ENCODE data around the gene CPPED1. TPM values are rescaled to one million over a fixed set of nuclear protein-coding genes. Genes with fewer than 3 reads are reported as not detected.

CPPED1 gene
- total RNA-seq, 2 experiments from 2014 or later = 1.4 to 2.3 TPM

GRCh38 chr16:12618515-12618914, 185.2 kb downstream of the CPPED1 start:
- H3K9me3 Mint-ChIP-seq = no peaks in the 10 kb centered on the region
- no peak overlapping the region for H3K27ac Mint-ChIP-seq
- ATAC-seq (ENCODE audit: poor library complexity) (no peak), DNase-seq (no peak)
- no peaks in the 10 kb centered on the region for H3K27me3 Mint-ChIP-seq
- H3K4me3 Mint-ChIP-seq = no peak overlapping the region
- H3K4me3 ChIP-seq (ENCODE audit: low read length) = no peak overlapping the region
- H3K36me3 Mint-ChIP-seq (ENCODE audit: low read depth) = no peaks in the 10 kb centered on the region
- POLR2A ChIA-PET = no interaction called here
- intact Hi-C loops (cut with DNase I, micrococcal nuclease) = no loop called here
- no peaks in the 10 kb centered on the region for H3K4me1 ChIP-seq (ENCODE audit: insufficient read depth, low read length)
- CTCF ChIA-PET = no interaction called here
- no peak for TF ChIP-seq CTCF (IDR thresholded peaks at IDR 0.05)
- H3K4me1 Mint-ChIP-seq (ENCODE audit: low read depth) = peaks cover 7% of the 10 kb centered on the region
- no peaks in the 10 kb centered on the region for H3K36me3 ChIP-seq (ENCODE audit: insufficient read depth, low read length)
- no peaks in the 10 kb centered on the region for H3K9me3 ChIP-seq (ENCODE audit: control insufficient read depth in 1 of 2, insufficient read depth in 1 of 2, low read length in 2 of 2)
- H3K27ac ChIP-seq (ENCODE audit: low read depth in 1 of 2, low read length in 2 of 2) = no peak overlapping the region
- H3K27me3 ChIP-seq (ENCODE audit: control insufficient read depth in 1 of 2, insufficient read depth in 2 of 2, low read length in 2 of 2) = no peaks in the 10 kb centered on the region

- POLR2A ChIA-PET = no interaction called here
- no peaks in the 10 kb centered on the region for H3K9me3 ChIP-seq (ENCODE audit: control insufficient read depth in 1 of 2, insufficient read depth in 1 of 2, low read length in 2 of 2)
These were observed 186.3 kb downstream of the CPPED1 start for GRCh38 chr16:12617401-12617819.

DNA sequence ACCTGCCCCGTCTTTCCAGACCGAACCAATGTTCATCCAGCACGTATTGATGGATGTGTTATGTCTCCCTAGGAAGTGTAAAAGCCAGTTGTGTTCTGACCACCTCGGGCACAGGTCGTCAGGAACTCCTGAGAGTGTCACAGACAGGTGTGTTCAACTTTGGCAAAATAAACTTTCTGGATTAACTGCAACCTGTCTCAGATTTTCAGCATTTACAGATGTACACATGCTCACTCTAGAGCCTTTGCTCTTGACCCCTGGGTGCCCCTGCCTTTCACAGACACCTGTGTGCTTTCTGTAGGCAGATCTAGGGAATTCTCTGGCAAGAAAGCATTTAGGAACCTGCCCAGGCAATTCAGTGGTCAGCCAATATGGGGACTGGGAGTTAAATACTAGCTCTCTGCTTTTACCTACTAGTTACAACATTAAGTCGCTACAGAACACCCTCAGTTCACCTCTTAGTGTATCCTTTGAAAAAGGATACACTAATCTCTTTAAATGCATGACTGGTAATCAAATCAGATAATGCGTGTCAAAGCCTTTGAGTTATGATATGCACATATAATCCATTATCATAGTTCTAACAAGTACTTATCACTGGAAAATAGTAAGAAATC, 188.9 kb downstream of the CPPED1 start:
- intact Hi-C loops (cut with DNase I, micrococcal nuclease) = no loop called here
- Mint-ChIP-seq H3K4me1 (ENCODE audit: low read depth) (peaks cover 20% of the 10 kb centered on the region), H3K4me3 (no peak overlapping the region), H3K36me3 (ENCODE audit: low read depth) (no peaks in the 10 kb centered on the region), H3K9me3 (no peaks in the 10 kb centered on the region), H3K27me3 (no peaks in the 10 kb centered on the region), H3K27ac (no peak overlapping the region)
- no peaks in the 10 kb centered on the region for H3K9me3 ChIP-seq (ENCODE audit: control insufficient read depth in 1 of 2, insufficient read depth in 1 of 2, low read length in 2 of 2)
- no peak overlapping the region for H3K27ac ChIP-seq (ENCODE audit: low read depth in 1 of 2, low read length in 2 of 2)
- no peak for ATAC-seq (ENCODE audit: poor library complexity)
- no peak overlapping the region for H3K4me3 ChIP-seq (ENCODE audit: low read length)
- DNase-seq = no peak
- H3K27me3 ChIP-seq (ENCODE audit: control insufficient read depth in 1 of 2, insufficient read depth in 2 of 2, low read length in 2 of 2) = no peaks in the 10 kb centered on the region
- POLR2A ChIA-PET = no interaction called here
- CTCF ChIA-PET = no interaction called here
- TF ChIP-seq CTCF (IDR thresholded peaks at IDR 0.05) = no peak
- no peaks in the 10 kb centered on the region for H3K4me1 ChIP-seq (ENCODE audit: insufficient read depth, low read length)
- H3K36me3 ChIP-seq (ENCODE audit: insufficient read depth, low read length) = no peaks in the 10 kb centered on the region

More at GRCh38 chr16:12617401-12617819, 186.3 kb downstream of the CPPED1 start:
- H3K36me3 Mint-ChIP-seq (ENCODE audit: low read depth) = no peaks in the 10 kb centered on the region
- intact Hi-C loops (cut with DNase I, micrococcal nuclease) = no loop called here
- H3K27me3 ChIP-seq (ENCODE audit: control insufficient read depth in 1 of 2, insufficient read depth in 2 of 2, low read length in 2 of 2) = no peaks in the 10 kb centered on the region
- DNase-seq (no peak), ATAC-seq (ENCODE audit: poor library complexity) (no peak)
- H3K27me3 Mint-ChIP-seq = no peaks in the 10 kb centered on the region
- H3K4me1 ChIP-seq (ENCODE audit: insufficient read depth, low read length) = no peaks in the 10 kb centered on the region
- no peak overlapping the region for H3K4me3 Mint-ChIP-seq
- CTCF ChIA-PET = no interaction called here
- H3K4me3 ChIP-seq (ENCODE audit: low read length) = no peak overlapping the region
- H3K9me3 Mint-ChIP-seq = no peaks in the 10 kb centered on the region
- H3K27ac Mint-ChIP-seq = no peak overlapping the region
- no peak for TF ChIP-seq CTCF (IDR thresholded peaks at IDR 0.05)
- no peak overlapping the region for H3K27ac ChIP-seq (ENCODE audit: low read depth in 1 of 2, low read length in 2 of 2)
- peaks cover 19% of the 10 kb centered on the region for H3K4me1 Mint-ChIP-seq (ENCODE audit: low read depth)
- H3K36me3 ChIP-seq (ENCODE audit: insufficient read depth, low read length) = no peaks in the 10 kb centered on the region

Data from CD4-positive, alpha-beta T cell (primary cell).